ENCODE data around the gene COL4A4. TPM values are rescaled to one million over a fixed set of nuclear protein-coding genes. Genes with fewer than 3 reads are reported as not detected.

COL4A4 gene
- total and polyA plus RNA-seq, 2 of the 13 experiments (the other 11 are each of a cell fraction or from before 2014, with no cell fraction given), result not detected

DNA sequence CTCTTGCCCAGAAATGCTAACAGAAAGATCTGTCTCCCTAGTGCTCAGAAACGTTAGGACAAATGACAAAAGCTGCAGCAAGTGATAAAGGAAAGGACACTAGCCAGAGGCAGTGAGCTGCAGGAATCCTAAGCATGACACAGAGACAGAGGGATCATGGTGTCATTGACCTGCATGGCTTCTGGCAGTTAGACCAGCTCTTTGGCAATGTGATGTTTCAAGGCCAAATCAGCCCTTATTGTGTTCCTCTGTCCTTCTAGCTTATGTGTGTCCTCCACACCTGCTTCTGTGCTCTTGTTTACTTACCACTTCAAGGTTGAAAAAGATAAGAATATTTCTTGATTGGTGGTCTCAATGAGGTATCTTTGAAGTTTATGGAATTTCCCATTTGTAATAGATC is 207.3 kb downstream of the COL4A4 start (continued):
- TF ChIP-seq ETS1 (CRISPR knock-in tag; IDR thresholded peaks at IDR 0.05) (no peak), TBX2 (CRISPR knock-in tag; IDR thresholded peaks at IDR 0.05; ENCODE audit: borderline replicate concordance) (peak; percentile 74), ZFAT (CRISPR knock-in tag; conservative IDR thresholded peaks at IDR 0.05) (no peak), ZNF629 (CRISPR knock-in tag; conservative IDR thresholded peaks at IDR 0.05) (no peak), ZSCAN22 (CRISPR knock-in tag; IDR thresholded peaks at IDR 0.05) (no peak), FOXJ3 (CRISPR knock-in tag; IDR thresholded peaks at IDR 0.05; ENCODE audit: borderline replicate concordance) (no peak), ADNP (CRISPR knock-in tag; IDR thresholded peaks at IDR 0.05) (no peak), FOXA3 (CRISPR knock-in tag; IDR thresholded peaks at IDR 0.05) (peak; percentile 57; the same call in 1 of the 2 replicates), BORCS8-MEF2B (CRISPR knock-in tag; IDR thresholded peaks at IDR 0.05) (0 out of 2 replicates have a peak, but pooled peaks have one; percentile 39), ZNF432 (CRISPR knock-in tag; IDR thresholded peaks at IDR 0.05; ENCODE audit: borderline replicate concordance) (no peak), ZNF546 (CRISPR knock-in tag; conservative IDR thresholded peaks at IDR 0.05) (no peak), ISL2 (CRISPR knock-in tag; IDR thresholded peaks at IDR 0.05) (0 out of 2 replicates have a peak, but pooled peaks have one; percentile 27), HDAC2 (CRISPR knock-in tag; IDR thresholded peaks at IDR 0.05) (peak; percentile 55), CHD4 (IDR thresholded peaks at IDR 0.05; ENCODE audit: borderline replicate concordance, low read length) (no peak), EP300 (IDR thresholded peaks at IDR 0.05; ENCODE audit: low read depth in 2 of 2, low read length in 2 of 2) (peak in 1 of 2 experiments; percentile 27; a peak in 1 of 4 replicates), EP300 (CRISPR knock-in tag; IDR thresholded peaks at IDR 0.05; ENCODE audit: borderline replicate concordance) (no peak), SOX5 (CRISPR knock-in tag; IDR thresholded peaks at IDR 0.05; ENCODE audit: borderline replicate concordance) (peak; percentile 68), ARID2 (CRISPR knock-in tag; IDR thresholded peaks at IDR 0.05; ENCODE audit: borderline replicate concordance) (no peak), ZFP36 (IDR thresholded peaks at IDR 0.05; ENCODE audit: borderline replicate concordance, low read depth, low read length, partially characterized antibody) (no peak), PHF8 (CRISPR knock-in tag; IDR thresholded peaks at IDR 0.05) (no peak)
- TF ChIP-seq, protein P1, sequence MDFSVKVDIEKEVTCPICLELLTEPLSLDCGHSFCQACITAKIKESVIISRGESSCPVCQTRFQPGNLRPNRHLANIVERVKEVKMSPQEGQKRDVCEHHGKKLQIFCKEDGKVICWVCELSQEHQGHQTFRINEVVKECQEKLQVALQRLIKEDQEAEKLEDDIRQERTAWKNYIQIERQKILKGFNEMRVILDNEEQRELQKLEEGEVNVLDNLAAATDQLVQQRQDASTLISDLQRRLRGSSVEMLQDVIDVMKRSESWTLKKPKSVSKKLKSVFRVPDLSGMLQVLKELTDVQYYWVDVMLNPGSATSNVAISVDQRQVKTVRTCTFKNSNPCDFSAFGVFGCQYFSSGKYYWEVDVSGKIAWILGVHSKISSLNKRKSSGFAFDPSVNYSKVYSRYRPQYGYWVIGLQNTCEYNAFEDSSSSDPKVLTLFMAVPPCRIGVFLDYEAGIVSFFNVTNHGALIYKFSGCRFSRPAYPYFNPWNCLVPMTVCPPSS (IDR thresholded peaks at IDR 0.05), result no peak
- TF ChIP-seq, protein P2, sequence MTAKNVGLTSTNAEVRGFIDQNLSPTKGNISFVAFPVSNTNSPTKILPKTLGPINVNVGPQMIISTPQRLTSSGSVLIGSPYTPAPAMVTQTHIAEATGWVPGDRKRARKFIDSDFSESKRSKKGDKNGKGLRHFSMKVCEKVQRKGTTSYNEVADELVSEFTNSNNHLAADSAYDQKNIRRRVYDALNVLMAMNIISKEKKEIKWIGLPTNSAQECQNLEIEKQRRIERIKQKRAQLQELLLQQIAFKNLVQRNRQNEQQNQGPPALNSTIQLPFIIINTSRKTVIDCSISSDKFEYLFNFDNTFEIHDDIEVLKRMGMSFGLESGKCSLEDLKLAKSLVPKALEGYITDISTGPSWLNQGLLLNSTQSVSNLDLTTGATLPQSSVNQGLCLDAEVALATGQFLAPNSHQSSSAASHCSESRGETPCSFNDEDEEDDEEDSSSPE (CRISPR knock-in tag; IDR thresholded peaks at IDR 0.05), result no peak
- TF ChIP-seq, protein P3, sequence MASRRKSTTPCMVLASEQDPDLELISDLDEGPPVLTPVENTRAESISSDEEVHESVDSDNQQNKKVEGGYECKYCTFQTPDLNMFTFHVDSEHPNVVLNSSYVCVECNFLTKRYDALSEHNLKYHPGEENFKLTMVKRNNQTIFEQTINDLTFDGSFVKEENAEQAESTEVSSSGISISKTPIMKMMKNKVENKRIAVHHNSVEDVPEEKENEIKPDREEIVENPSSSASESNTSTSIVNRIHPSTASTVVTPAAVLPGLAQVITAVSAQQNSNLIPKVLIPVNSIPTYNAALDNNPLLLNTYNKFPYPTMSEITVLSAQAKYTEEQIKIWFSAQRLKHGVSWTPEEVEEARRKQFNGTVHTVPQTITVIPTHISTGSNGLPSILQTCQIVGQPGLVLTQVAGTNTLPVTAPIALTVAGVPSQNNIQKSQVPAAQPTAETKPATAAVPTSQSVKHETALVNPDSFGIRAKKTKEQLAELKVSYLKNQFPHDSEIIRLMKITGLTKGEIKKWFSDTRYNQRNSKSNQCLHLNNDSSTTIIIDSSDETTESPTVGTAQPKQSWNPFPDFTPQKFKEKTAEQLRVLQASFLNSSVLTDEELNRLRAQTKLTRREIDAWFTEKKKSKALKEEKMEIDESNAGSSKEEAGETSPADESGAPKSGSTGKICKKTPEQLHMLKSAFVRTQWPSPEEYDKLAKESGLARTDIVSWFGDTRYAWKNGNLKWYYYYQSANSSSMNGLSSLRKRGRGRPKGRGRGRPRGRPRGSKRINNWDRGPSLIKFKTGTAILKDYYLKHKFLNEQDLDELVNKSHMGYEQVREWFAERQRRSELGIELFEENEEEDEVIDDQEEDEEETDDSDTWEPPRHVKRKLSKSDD (CRISPR knock-in tag; IDR thresholded peaks at IDR 0.05; ENCODE audit: low read depth), result no peak

Measured in HepG2 (cell line).